Neural progenitor cell (in vitro differentiated cells): ENCODE data around the gene ZSWIM6. TPM values are rescaled to one million over a fixed set of nuclear protein-coding genes. Genes with fewer than 3 reads are reported as not detected.

Experiments
- DNase-seq: peaks from one replicate; pipeline ENCODE4 v3.0.0-alpha.2; 2016; ENCODE audit warnings: low spot score
- H2AFZ ChIP-seq: fragments of 200-600 bp; sonication (generic); replicated peaks from 2 replicates; pipeline ENCODE4 v1.6.1; 2016; ENCODE audit warnings: antibody characterized with exemption
- H3F3A ChIP-seq: fragments of 200-600 bp; sonication (generic); 2 replicates; pipeline ENCODE4 v1.6.1; 2016; ENCODE audit warnings: antibody characterized with exemption, low read depth
- H3K27ac ChIP-seq: fragments of 200-600 bp; sonication (generic); 2 replicates; pipeline ENCODE4 v1.5.1; 2016; ENCODE audit warnings: mild to moderate bottlenecking
- H3K27me3 ChIP-seq: fragments of 200-600 bp; sonication (generic); 2 replicates; pipeline ENCODE4 v1.6.1; 2016; ENCODE audit warnings: mild to moderate bottlenecking, moderate library complexity
- H3K36me3 ChIP-seq: fragments of 200-600 bp; sonication (generic); 2 replicates; pipeline ENCODE4 v1.5.1; 2016
- H3K4me1 ChIP-seq: fragments of 200-600 bp; sonication (generic); 2 replicates; pipeline ENCODE4 v1.6.1; 2016; ENCODE audit warnings: mixed run types
- H3K4me2 ChIP-seq: fragments of 200-600 bp; sonication (generic); 2 replicates; pipeline ENCODE4 v1.6.1; 2016
- H3K4me3 ChIP-seq: fragments of 200-600 bp; sonication (generic); 2 replicates; pipeline ENCODE4 v1.5.1; 2016
- H3K79me2 ChIP-seq: fragments of 200-600 bp; sonication (generic); 2 replicates; pipeline ENCODE4 v1.6.1; 2016; ENCODE audit warnings: low read depth
- H3K9ac ChIP-seq: fragments of 200-600 bp; sonication (generic); 2 replicates; pipeline ENCODE4 v1.6.1; 2016
- H3K9me3 ChIP-seq: fragments of 200-600 bp; sonication (generic); 2 replicates; pipeline ENCODE4 v1.5.1; 2016; ENCODE audit warnings: low read depth
- H4K20me1 ChIP-seq: fragments of 200-600 bp; sonication (generic); 2 replicates; pipeline ENCODE4 v1.6.1; 2016; ENCODE audit warnings: low read depth
- H3K27ac Mint-ChIP-seq: 3 replicates; pipeline ENCODE4 v1.8.0; 2021; ENCODE audit warnings: mixed read lengths
- H3K27me3 Mint-ChIP-seq: 2 replicates; pipeline ENCODE4 v1.8.0; 2022; ENCODE audit warnings: low read depth, mild to moderate bottlenecking, inconsistent platforms, moderate library complexity, mixed read lengths; ENCODE audit not compliant: insufficient read depth
- H3K36me3 Mint-ChIP-seq: 3 replicates; pipeline ENCODE4 v1.8.0; 2021; ENCODE audit warnings: mixed read lengths
- H3K4me1 Mint-ChIP-seq: 3 replicates; pipeline ENCODE4 v1.8.0; 2021; ENCODE audit warnings: mixed read lengths
- H3K4me3 Mint-ChIP-seq: 3 replicates; pipeline ENCODE4 v1.8.0; 2021; ENCODE audit warnings: mild to moderate bottlenecking, moderate library complexity, mixed read lengths
- H3K9me3 Mint-ChIP-seq: 3 replicates; pipeline ENCODE4 v1.8.0; 2020; ENCODE audit warnings: mixed read lengths
- EZH2 ChIP-seq: fragments of 200-600 bp; sonication (generic); IDR thresholded peaks from 2 replicates; pipeline ENCODE4 v1.6.1; 2017; ENCODE audit warnings: antibody characterized with exemption, mild to moderate bottlenecking, moderate library complexity
- EZH2phosphoT487 ChIP-seq: fragments of 200-600 bp; sonication (generic); IDR thresholded peaks from 2 replicates; pipeline ENCODE4 v1.6.1; 2017; ENCODE audit warnings: antibody characterized with exemption
- total RNA-seq: library from RNA; depleted of rRNA; stranded (reverse); fragments of >200 nt; gene quantifications from 2 replicates; pipeline ENCODE4 v1.2.3, GENCODE V29; 2015; ENCODE audit warnings: low replicate concordance
- TF ChIP-seq, protein P1 (sequence below): fragments of 200-600 bp; sonication (generic); IDR thresholded peaks from 2 replicates; pipeline ENCODE4 v1.5.1; 2017; ENCODE audit warnings: antibody characterized with exemption, mild to moderate bottlenecking

The ZSWIM6 gene
- total RNA-seq, 1 donor from 2014 or later = 32.2 TPM

DNA sequence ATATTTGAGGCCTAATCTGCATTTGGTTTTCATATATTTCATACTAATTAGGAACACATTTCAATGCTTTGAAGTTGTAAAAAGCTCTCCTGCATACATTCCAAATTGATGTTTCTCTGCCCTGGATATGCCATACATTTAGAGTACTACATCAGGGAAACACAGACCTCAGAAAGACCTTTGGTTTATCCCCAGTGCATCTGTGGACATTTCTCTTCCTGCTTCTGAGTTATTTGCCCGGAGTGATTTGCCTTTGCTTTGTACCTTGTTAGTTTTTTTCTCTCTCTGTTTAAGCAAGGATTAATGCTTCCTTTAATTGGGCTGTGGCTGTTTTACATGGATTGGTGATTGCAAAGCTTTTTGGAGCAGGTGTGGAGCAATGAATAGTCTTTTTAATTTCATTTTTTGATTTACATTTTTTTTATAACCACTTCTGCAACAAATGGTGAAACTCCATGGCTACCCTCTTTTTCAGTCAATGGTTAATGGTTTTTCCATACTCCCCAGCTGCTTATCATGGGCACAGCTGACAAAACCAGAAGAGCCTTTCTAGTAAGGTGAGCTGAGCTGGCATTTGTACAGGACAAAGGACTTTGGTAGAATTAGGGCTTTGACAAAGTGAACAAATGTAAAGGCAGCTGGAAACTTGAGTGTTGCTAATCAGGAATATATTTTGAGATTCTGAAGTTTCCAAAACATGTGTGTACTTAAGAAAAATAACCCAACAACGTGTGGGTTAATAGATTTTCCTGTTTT lies 54.2 kb downstream of the ZSWIM6 start:
- Histone ChIP-seq H2AFZ (no peak overlapping the region), H4K20me1 (peaks cover 63% of the 10 kb centered on the region), H3K4me2 (peak overlapping the region; percentile 50), H3K4me3 (no peak overlapping the region), H3K79me2 (peaks cover 97% of the 10 kb centered on the region), H3K9ac (no peak overlapping the region), H3K27ac (peak overlapping the region; percentile 50), H3K27me3 (no peaks in the 10 kb centered on the region), H3F3A (no peaks in the 10 kb centered on the region), H3K4me1 (peaks cover 17% of the 10 kb centered on the region), H3K9me3 (no peaks in the 10 kb centered on the region), H3K36me3 (no peaks in the 10 kb centered on the region)
- Mint-ChIP-seq H3K36me3 (peaks cover 34% of the 10 kb centered on the region), H3K9me3 (peaks cover 13% of the 10 kb centered on the region), H3K27me3 (no peaks in the 10 kb centered on the region), H3K4me1 (peaks cover 12% of the 10 kb centered on the region), H3K27ac (no peak overlapping the region), H3K4me3 (no peak overlapping the region)
- TF ChIP-seq EZH2phosphoT487 (no peak), EZH2 (no peak)
- TF ChIP-seq, protein P1, sequence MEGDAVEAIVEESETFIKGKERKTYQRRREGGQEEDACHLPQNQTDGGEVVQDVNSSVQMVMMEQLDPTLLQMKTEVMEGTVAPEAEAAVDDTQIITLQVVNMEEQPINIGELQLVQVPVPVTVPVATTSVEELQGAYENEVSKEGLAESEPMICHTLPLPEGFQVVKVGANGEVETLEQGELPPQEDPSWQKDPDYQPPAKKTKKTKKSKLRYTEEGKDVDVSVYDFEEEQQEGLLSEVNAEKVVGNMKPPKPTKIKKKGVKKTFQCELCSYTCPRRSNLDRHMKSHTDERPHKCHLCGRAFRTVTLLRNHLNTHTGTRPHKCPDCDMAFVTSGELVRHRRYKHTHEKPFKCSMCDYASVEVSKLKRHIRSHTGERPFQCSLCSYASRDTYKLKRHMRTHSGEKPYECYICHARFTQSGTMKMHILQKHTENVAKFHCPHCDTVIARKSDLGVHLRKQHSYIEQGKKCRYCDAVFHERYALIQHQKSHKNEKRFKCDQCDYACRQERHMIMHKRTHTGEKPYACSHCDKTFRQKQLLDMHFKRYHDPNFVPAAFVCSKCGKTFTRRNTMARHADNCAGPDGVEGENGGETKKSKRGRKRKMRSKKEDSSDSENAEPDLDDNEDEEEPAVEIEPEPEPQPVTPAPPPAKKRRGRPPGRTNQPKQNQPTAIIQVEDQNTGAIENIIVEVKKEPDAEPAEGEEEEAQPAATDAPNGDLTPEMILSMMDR = no peak
- DNase-seq = peak; percentile 18

- Histone ChIP-seq H3K4me1 (peaks cover 17% of the 10 kb centered on the region), H3F3A (no peaks in the 10 kb centered on the region), H3K4me3 (no peak overlapping the region), H3K4me2 (no peak overlapping the region), H3K27me3 (no peaks in the 10 kb centered on the region), H3K9me3 (no peaks in the 10 kb centered on the region), H3K36me3 (no peaks in the 10 kb centered on the region), H4K20me1 (peaks cover 62% of the 10 kb centered on the region), H3K79me2 (peaks cover 99% of the 10 kb centered on the region), H3K27ac (no peak overlapping the region), H2AFZ (no peak overlapping the region), H3K9ac (no peak overlapping the region)
- peaks cover 44% of the 10 kb centered on the region for H3K36me3 Mint-ChIP-seq
- no peak for DNase-seq
- peaks cover 25% of the 10 kb centered on the region for H3K9me3 Mint-ChIP-seq
- no peak overlapping the region for H3K27ac Mint-ChIP-seq
- no peaks in the 10 kb centered on the region for H3K27me3 Mint-ChIP-seq
- no peak overlapping the region for H3K4me3 Mint-ChIP-seq
- peaks cover 12% of the 10 kb centered on the region for H3K4me1 Mint-ChIP-seq
- no peak for TF ChIP-seq EZH2phosphoT487
Measured at GRCh38 chr5:61389609-61390008, 57.6 kb downstream of the ZSWIM6 start.

DNA sequence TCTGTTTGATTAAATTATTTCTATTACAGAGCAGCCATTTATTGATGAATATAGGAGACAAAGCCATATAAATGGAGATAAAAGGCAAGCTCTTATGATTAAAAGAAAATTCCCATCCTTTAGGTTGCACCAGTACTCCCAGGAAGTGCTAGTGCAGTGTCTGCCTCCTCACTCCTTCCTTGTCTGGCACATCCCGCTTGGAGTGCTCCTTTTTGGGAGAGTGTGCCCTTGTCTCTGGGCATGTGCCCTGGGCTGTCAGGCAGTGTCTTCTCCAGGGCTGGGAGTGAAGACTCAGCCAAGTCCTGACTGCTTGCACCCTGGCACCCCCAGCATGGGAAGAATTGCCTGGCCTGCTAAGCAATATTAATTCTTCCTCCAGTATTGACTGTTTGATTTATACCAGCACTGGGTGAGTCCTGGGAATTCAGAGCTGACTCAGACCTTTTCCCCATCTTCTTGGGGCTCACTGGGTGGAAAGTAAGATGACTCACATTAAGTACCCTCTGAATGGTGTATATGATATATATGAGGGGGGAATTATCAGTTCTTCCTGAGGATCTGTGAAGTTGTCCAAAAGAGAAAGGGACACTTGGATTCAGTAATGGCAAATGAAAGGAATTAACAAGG lies 62.1 kb downstream of the ZSWIM6 start:
- no peak overlapping the region for H3K4me2 ChIP-seq
- Mint-ChIP-seq H3K4me1 (no peaks in the 10 kb centered on the region), H3K27me3 (no peaks in the 10 kb centered on the region), H3K9me3 (peaks cover 46% of the 10 kb centered on the region), H3K36me3 (peaks cover 57% of the 10 kb centered on the region), H3K27ac (no peak overlapping the region), H3K4me3 (no peak overlapping the region)
- peaks cover 41% of the 10 kb centered on the region for H4K20me1 ChIP-seq
- H3K27me3 ChIP-seq = no peaks in the 10 kb centered on the region
- DNase-seq = no peak
- H3K27ac ChIP-seq = no peak overlapping the region
- no peak overlapping the region for H3K9ac ChIP-seq
- no peak overlapping the region for H3K4me3 ChIP-seq
- no peaks in the 10 kb centered on the region for H3F3A ChIP-seq
- no peaks in the 10 kb centered on the region for H3K4me1 ChIP-seq
- H3K9me3 ChIP-seq = no peaks in the 10 kb centered on the region
- peaks cover 97% of the 10 kb centered on the region for H3K79me2 ChIP-seq
- H2AFZ ChIP-seq = no peak overlapping the region
- H3K36me3 ChIP-seq = no peaks in the 10 kb centered on the region
- TF ChIP-seq, protein P1 = no peak
- TF ChIP-seq EZH2 (no peak), EZH2phosphoT487 (no peak)

GRCh38 chr5:61394793-61395192 lies 62.7 kb downstream of the ZSWIM6 start:
- no peak overlapping the region for H3K27ac Mint-ChIP-seq
- H3K36me3 Mint-ChIP-seq = peaks cover 58% of the 10 kb centered on the region
- no peaks in the 10 kb centered on the region for H3K27me3 Mint-ChIP-seq
- Histone ChIP-seq H3K4me3 (no peak overlapping the region), H3K27me3 (no peaks in the 10 kb centered on the region), H3F3A (no peaks in the 10 kb centered on the region), H2AFZ (no peak overlapping the region), H3K79me2 (peaks cover 98% of the 10 kb centered on the region), H3K9me3 (no peaks in the 10 kb centered on the region), H3K36me3 (no peaks in the 10 kb centered on the region), H3K4me1 (peaks cover 4% of the 10 kb centered on the region), H3K9ac (no peak overlapping the region), H4K20me1 (peaks cover 45% of the 10 kb centered on the region), H3K4me2 (no peak overlapping the region), H3K27ac (no peak overlapping the region)
- peaks cover 49% of the 10 kb centered on the region for H3K9me3 Mint-ChIP-seq
- TF ChIP-seq, protein P1 = no peak
- TF ChIP-seq EZH2 (no peak), EZH2phosphoT487 (no peak)
- no peak for DNase-seq
- H3K4me1 Mint-ChIP-seq = peaks cover 4% of the 10 kb centered on the region
- H3K4me3 Mint-ChIP-seq = no peak overlapping the region
